Right lung (tissue), 5 donors: ENCODE data around the gene DENND5B. TPM values are rescaled to one million over a fixed set of nuclear protein-coding genes. Genes with fewer than 3 reads are reported as not detected.
"Not testable (repeated sequence)": the region's sequence is repeated elsewhere in the genome, so short reads cannot be mapped to it uniquely, and the experiment has no call there.

Experiments
- DNase-seq, 2 donors: peaks; one replicate each; pipeline ENCODE4 v3.0.0-alpha.2; 2013
- polyA plus RNA-seq, 5 donors: library from polyadenylated mRNA; unstranded; fragments of 120-200 nt; gene quantifications; one replicate each; pipeline versions ENCODE4 v1.2.1 to v1.2.3, GENCODE V29; 2013; ENCODE audit warnings: inconsistent platforms in 1 of 5, low replicate concordance in 1 of 5; ENCODE audit not compliant: insufficient read length in 5 of 5, insufficient read depth in 1 of 5

Gene DENND5B
- polyA plus RNA-seq, 5 donors = 6.5 to 11.1 (median 8.6) TPM

GRCh38 chr12:31594681-31595080 lies 3.7 kb upstream of the DENND5B start:
- no peak for DNase-seq

GRCh38 chr12:31591380-31591901 lies 505 bp upstream of the DENND5B start:
- no peak for DNase-seq

- DNase-seq = peak; percentile 54 to 67
These were observed 863 bp downstream of the DENND5B start for GRCh38 chr12:31589904-31590641.

- no peak for DNase-seq
These were observed 1.4 kb downstream of the DENND5B start for GRCh38 chr12:31589598-31589903.

GRCh38 chr12:31588976-31589375 lies 2.0 kb downstream of the DENND5B start:
- no peak for DNase-seq

GRCh38 chr12:31586728-31587127 lies 4.2 kb downstream of the DENND5B start:
- no peak for DNase-seq

GRCh38 chr12:31585895-31586294 lies 5.0 kb downstream of the DENND5B start:
- DNase-seq = no peak

- no peak for DNase-seq
These were observed 5.7 kb downstream of the DENND5B start for GRCh38 chr12:31585271-31585670.

GRCh38 chr12:31584782-31585181 lies 6.2 kb downstream of the DENND5B start:
- no peak for DNase-seq

- no peak for DNase-seq
These were observed 7.1 kb downstream of the DENND5B start for GRCh38 chr12:31583878-31584277.

- DNase-seq = no peak
These were observed 8.8 kb downstream of the DENND5B start for GRCh38 chr12:31582155-31582554.

GRCh38 chr12:31578632-31579031 lies 12.3 kb downstream of the DENND5B start:
- DNase-seq = no peak

GRCh38 chr12:31574803-31575575 lies 15.9 kb downstream of the DENND5B start:
- no peak for DNase-seq

- not testable (repeated sequence) for DNase-seq
These were observed 16.6 kb downstream of the DENND5B start for GRCh38 chr12:31574367-31574766.

- DNase-seq = no peak
These were observed 17.9 kb downstream of the DENND5B start for GRCh38 chr12:31572900-31573600.

GRCh38 chr12:31570880-31571279 lies 20.1 kb downstream of the DENND5B start:
- no peak for DNase-seq

- DNase-seq = not testable (repeated sequence)
These were observed 21.4 kb downstream of the DENND5B start for GRCh38 chr12:31569517-31569916.

GRCh38 chr12:31568498-31568897 lies 22.4 kb downstream of the DENND5B start:
- DNase-seq = no peak

GRCh38 chr12:31567029-31567428 lies 23.9 kb downstream of the DENND5B start:
- DNase-seq = no peak

- no peak for DNase-seq
These were observed 24.4 kb downstream of the DENND5B start for GRCh38 chr12:31566547-31566946.

GRCh38 chr12:31562594-31563328 lies 28.2 kb downstream of the DENND5B start:
- DNase-seq = no peak

GRCh38 chr12:31560516-31560915 lies 30.4 kb downstream of the DENND5B start:
- DNase-seq = no peak
